Activated CD4-positive, CD25-positive, alpha-beta regulatory T cell treated with anti-CD3 and anti-CD28 coated beads, Interleukin-2, amount 50 U/mL, for 16 hours (primary cell): ENCODE results near the gene NUP155.
"Not testable (repeated sequence)": the region's sequence is repeated elsewhere in the genome, so short reads cannot be mapped to it uniquely, and the experiment has no call there.

Experiments used
- DNase-seq: peaks from one replicate; pipeline ENCODE4 v3.0.0-alpha.2; 2020; ENCODE audit warnings: low read depth, low spot score

NUP155 gene

DNA sequence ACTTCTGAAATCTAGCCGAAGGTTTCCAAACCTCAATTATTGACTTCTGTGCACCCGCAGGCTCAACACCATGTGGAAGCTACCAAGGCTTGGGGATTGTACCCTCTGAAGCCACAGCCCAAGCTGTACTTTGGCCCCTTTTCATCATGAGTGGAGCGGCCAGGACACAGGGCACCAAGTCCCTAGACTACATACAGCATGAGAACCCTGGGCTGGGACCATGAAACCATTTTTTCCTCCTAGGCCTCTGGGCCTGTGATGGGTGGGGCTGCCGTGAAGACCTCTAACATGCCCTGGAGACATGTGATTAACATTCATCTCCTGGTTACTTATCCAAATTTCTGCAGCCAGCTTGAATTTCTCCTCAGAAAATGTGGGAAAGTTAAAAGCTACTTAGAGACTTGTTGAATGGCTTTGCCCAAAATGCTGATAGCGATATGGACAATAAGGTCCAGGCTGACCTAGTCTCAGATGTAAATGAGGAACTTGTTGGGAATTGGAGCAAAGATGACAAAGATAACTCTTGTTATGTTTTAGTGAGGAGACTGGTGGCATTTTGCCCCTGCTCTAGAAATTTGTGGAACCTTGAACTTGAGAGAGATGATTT lies 87.6 kb downstream of the NUP155 start:
- no peak for DNase-seq

DNA sequence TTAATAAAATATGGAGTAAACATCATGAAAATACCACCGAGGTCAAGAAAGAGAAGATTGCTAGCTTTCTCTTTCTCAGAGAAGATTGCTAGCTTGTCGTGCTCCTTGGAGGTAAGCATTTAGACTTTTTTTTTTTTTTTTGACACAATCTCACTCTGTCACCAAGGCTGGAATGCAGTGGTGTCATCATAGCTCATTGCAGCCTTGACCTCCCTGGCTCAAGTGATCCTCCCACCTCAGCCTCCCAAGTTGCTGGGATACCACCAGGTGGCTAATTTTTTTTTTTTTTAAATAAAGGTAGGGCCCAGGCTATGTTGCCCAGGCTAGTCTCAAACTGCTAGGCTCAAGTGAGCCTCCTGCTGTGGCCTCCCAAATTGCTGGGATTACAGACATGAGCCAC lies 95.4 kb downstream of the NUP155 start:
- no peak for DNase-seq

DNA sequence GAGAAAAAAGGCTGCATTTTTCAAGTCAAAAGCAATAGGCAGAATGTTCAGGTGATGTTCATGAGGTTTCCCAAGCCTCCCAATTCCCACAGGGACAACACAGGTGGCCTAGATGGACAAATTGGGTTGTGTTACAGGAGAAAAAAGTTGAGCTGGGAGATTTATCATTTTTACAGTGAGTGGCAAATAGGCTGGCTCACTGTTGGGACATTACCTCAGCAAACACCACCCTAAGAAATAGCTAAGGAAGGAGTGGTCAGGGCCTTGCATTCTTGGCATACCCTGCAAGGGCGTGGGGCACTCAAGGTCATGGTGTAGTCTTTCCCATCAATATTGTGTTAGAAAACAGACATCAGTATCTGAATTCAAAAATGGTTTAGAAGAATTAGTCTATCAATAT lies 98.4 kb downstream of the NUP155 start:
- DNase-seq, result no peak

GRCh38 chr5:37268100-37268499 lies 102.8 kb downstream of the NUP155 start:
- not testable (repeated sequence) for DNase-seq

DNA sequence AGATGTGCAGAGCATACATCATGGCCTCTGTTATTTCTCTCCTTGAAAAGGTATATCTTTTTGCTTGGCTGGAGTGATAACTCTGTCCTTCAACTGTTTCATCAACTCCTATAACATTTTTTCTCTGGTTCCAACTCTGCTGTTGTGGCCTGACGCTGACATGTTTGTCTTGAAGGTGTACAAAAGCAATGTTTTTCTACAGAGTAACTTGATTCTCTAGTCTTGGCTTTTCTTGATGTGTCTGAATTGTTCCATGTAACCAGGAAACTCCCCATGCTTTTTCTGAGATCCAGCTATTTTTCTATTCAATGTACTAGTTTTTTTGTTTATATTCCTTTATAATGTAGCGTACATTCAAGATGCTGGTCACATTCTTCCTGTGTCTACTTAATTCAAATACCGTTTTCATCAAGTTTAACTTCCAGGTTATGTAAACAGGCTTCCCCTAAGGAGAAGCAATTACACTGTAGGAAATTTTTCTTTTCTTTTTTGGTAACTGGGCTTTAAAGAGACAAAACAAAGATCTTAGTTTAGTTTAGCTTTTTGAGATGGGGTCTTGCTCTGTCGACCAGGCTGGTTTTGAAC lies 115.0 kb downstream of the NUP155 start:
- no peak for DNase-seq

GRCh38 chr5:37254581-37254980 lies 116.3 kb downstream of the NUP155 start:
- no peak for DNase-seq

- DNase-seq, result no peak
Measured at GRCh38 chr5:37251665-37252064, 119.2 kb downstream of the NUP155 start.

DNA sequence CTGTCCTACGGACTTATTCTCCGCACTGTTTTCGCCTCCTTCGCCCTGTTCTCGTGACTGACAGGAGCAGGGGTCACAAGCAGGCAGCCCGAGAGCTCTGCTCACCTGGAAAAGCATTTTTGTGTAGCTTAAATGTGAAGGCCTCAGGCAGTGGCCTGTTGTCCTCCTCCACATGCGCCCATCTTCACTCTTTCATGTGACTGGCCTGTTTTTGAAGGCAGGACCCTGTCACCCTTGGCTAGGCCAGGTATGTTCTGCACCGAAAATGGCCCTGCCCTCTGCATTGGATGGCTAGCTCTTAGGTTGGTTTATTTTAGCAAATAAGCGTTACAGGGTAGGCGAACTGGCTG lies 121.1 kb downstream of the NUP155 start:
- DNase-seq, result no peak

DNA sequence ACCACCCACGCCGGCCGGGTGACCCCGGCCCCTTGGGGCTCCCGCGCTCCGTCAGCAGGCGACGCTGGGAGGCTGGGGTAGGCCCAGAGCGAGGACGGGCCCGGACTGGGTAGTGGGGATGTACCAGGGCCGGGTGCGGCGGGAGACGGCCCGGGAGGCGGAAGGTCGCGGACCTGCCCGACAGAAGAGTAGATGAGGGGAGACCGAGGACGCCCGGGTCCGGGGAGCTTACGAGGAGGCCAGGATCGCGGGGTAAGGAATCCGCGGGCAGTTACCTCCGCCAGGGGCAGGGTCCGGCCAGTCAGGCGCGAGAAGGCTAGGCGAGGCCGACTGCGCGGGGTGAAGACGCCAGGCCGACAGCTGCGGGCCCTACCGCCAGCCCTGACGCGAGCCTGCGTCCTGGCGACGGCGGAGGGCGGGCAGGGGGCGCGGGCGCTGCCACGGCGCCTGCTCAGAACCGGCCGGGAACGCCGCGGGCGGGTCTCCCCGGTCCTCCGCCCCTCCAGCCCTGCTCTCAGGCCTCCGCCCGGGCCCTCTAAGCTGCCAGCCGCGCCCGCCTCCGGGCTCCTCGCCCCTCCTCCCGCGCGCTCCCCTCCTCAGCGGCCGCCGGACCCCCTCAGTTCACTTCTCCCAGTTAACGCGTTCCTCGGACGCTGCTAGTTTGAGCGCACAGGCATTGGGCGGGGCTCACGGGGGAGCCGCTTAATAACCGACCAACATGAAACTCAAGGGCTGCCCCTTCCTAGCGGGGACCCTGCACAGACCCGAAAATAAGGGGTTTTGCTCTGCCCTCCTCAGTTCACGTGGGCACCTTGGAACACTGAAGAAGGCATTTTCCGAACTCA lies 121.7 kb downstream of the NUP155 start, which contains the start of gene CPLANE1:
TSS of gene CPLANE1 (minus strand) at position 407 of the 845 bp plus-strand sequence. CDS start 1,678 bp downstream, outside the sequence.
- no peak for DNase-seq

- no peak for DNase-seq
Measured at GRCh38 chr5:37248421-37248969, 122.4 kb downstream of the NUP155 start.

GRCh38 chr5:37247496-37247895 lies 123.4 kb downstream of the NUP155 start:
- DNase-seq, result no peak

DNA sequence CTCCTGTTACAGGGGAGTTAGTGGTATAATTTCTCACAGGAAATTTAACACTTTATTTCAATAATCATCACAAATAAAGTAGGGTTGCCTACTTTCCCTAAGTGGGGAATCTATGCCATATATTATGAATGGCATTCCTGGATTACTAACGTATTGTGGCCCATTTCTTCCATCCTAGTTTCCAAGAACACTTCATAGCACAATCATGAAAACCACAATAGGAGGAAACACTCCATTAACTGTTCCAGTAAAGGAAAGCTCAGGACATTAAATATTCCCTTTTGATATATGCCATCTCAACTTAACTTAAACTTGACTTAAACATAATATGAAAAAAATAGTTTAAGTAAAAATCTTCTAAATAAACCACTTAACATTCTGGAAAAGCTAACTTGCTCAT lies 123.9 kb downstream of the NUP155 start:
- no peak for DNase-seq
